Measurements from ENCODE around the gene CIZ1.
"Not testable (repeated sequence)": the region's sequence is repeated elsewhere in the genome, so short reads cannot be mapped to it uniquely, and the experiment has no call there.

The CIZ1 gene

GRCh38 chr9:128149001-128149701 is 42.2 kb downstream of the CIZ1 start, which contains the start of gene LCN2:
TSS of gene LCN2 (plus strand) at chr9:128149453. CDS start at chr9:128149526, 73 bp downstream.
- no peak for DNase-seq (ENCODE audit: low read depth in 4 of 4, low spot score in 1 of 4)

DNA sequence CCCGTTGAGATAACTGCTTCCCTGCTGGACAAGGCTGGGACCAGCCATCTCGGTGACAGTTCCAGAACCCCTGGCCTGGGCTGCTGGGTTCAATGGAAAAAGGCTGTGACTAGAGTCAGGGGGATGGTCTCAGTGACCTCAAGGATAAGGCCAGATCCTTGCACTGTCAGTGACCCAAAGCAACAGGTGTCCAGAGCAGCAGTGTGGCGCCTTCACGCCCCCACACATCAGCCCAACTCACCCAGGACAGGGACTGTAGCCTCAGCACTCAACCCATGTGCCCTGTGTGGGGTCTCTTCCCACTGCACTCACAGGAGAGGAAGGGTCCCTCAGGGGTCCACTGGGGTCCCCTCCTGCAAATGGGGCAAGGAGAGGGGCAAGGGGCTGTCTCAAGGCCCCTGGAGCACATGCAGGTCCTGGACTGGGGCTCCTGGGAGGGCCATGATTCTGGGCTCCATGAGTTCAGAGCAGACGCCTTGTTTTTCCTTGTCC is 42.8 kb downstream of the CIZ1 start:
- no peak for DNase-seq (ENCODE audit: low read depth in 4 of 4, low spot score in 1 of 4)

DNA sequence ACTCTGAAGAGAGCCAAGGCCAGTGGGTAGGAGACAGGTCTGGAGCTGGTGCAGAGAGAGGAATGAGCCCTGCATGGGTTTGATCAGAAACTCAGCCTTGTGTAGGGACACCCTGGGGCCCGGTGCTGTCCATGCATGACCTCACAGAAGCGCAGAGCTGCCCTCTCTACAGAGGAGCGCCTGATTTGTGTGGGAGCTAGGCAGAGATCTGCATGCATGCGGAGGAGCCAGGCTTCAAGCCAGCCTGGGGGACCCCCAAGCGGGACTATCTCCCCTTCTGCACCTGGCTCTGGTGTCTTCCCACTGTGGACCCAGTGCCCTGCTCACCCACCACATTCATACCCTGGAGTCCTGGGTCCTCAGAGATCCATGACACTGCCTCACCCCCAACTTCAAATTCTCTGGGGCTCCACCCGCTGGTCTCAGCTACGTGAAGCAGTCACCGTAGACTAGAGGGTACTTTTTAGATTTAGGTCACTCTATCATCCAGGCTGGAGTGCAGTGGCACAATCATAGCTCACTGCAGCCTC is 44.7 kb downstream of the CIZ1 start:
- DNase-seq (ENCODE audit: low read depth in 4 of 4, low spot score in 1 of 4) = no peak

DNA sequence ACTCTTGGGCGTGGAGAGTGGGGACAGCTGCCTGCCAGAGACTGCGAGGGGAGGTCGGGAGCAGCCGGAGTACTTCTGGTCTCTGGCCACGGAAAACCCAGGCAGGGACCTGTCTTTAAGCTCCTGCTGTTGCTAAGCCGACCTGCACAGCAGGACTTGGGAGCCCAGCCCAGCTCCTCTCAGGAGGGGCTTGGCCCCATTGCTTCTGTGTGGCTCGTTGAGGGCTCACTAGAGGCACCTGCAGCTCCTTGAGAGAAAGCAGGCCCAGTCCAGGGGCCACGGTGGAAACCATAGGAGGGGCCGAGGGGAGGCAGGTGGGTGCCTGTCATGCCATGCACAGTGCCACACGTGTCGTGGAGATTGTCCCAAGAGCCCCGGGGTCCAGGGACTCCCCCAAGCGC is 45.4 kb downstream of the CIZ1 start:
- DNase-seq (ENCODE audit: low read depth in 4 of 4, low spot score in 1 of 4) = no peak

DNA sequence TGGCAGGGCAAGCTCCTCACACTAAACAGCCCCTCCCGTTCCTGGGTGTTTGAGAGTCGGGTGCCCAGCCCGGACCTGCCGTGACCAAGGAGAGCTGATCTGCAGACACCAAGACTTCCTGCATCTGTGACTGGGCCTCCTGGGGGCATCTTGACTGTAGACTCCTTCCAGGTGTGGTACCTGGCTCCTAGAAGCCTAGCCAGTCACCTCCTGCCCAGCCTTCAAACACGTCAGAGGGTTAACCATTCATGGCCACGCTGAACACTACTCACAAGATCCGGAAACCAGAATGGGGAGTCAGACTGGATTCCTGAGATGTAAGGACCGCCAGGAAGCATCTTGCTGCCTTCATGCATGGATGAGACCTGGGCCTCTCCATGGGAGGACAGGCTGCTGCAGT is 45.8 kb downstream of the CIZ1 start:
- no peak for DNase-seq (ENCODE audit: low read depth in 4 of 4, low spot score in 1 of 4)

DNA sequence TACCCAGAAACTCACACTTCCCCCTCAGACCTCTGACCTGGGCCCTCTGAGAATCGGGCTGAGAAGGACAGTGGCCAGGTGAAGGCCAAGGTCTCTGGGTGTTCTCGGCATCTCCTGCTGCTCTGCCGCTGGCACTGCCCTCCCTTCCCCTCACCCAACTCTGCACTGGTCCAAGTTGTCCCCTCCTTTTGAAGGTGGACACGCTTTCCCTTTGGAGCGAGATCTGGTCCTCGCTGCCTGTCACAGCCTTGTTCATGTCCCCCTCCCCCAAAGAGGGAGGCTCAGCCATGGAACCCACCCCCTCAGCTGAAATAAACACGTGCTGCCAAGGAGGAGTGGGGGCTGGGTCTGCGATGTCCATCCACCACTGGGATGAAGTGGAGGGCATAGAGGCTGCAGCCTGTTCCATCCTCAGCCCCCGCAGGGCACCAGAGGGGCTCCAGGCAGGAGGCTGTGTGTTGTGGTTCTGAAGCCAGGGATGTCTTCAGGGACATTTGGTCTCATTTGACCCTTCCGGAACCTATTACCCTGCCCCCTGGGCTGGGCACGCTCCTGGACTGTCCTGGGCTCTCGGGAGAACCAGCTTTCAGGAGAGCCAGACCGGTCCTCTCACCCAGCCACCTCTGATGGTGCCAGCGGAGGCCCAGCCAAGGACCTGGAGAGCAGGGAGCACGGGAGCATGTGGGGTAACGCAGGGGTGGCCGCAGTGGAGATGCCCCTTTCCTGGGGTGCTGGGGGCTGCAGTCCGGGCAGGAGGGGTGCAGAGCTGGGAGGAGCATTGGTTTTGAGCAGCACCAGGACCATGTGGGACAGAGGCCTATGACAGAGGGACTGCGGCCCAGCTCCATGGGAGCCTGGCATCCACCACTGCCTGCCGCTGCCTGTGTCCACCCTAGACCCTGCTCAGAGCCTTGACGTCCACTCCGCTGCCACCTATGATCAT is 46.9 kb downstream of the CIZ1 start:
- no peak for DNase-seq (ENCODE audit: low read depth in 4 of 4, low spot score in 1 of 4)

DNA sequence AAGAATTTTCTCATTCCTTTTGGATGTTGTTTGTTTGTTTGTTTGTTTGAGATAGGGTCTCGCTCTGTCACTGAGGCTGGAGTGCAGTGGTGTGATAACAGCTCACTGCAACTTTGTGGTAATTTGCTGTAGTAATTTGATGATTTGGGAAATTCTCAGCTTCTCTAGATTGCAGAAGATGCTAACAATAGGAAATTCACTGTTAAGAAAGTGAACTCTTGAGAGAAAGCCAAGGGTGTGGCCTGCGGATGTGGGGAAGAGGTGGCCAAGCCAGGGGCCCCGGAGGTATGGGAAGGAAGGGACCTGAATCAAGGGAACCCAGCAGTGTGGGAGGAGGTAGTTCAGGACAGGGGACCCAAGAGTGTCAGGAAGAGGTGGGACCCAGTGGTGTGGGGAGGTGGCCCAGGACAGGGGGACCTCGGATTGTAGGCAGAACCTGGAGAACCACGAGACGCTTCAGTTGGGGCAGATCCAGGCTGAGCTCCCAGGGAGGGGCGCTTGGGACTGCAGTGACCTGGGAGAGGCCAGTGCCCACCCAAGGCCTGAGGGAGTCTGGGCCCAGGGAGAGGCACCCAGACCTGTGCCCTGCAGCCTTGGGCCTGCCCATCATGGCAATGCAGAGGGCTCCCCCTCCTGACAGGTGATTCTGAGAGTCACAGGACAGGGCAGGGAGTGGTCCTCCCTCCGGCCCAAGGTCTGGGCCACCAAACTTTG is 47.7 kb downstream of the CIZ1 start:
- no peak for DNase-seq (ENCODE audit: low read depth in 4 of 4, low spot score in 1 of 4)

DNA sequence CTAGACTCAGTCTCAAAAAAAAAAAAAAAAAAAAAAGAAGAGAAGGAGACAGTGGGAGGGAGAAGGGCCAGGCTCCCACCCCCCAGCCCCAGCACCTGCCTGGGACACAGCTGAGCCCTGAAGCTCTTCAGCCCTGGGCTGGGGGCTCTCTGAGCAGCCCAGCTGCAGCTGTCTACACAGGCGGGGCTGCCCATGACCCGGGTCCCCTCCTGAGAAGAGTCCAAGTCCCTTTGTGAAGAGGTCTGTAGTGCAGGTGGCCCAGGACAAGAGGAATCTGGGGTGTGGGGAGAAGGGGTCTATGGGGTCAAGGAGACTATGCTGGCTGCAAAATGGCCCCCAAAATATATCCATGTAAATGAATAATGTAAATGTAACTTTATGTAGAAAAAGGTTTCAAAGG is 48.8 kb downstream of the CIZ1 start:
- DNase-seq (ENCODE audit: low read depth in 4 of 4, low spot score in 1 of 4) = no peak

GRCh38 chr9:128142061-128142460 is 49.3 kb downstream of the CIZ1 start:
- DNase-seq (ENCODE audit: low read depth in 4 of 4, low spot score in 1 of 4) = no peak

DNA sequence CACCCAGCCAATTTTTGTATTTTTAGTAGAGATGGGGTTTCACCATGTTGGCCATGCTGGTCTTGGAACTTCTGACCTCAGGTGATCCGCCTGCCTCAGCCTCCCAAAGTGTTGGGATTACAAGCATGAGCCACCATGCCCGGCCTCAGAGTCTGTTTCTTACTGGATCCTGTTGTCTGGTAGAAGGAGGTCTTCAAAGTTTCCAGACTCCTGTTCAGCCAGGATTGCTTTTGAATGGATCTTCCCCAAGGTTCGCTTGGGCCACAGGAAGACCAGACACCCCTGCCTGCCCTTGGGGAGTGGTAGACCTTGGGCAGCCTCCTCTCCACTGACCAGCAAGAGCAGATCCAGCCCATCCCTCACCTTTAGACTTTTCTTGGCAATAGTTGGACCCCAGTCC is 49.8 kb downstream of the CIZ1 start:
- DNase-seq (ENCODE audit: low read depth in 4 of 4, low spot score in 1 of 4) = no peak

- no peak for DNase-seq (ENCODE audit: low read depth in 4 of 4, low spot score in 1 of 4)
Observed at GRCh38 chr9:128139621-128140020, 51.8 kb downstream of the CIZ1 start.

- no peak for DNase-seq (ENCODE audit: low read depth in 4 of 4, low spot score in 1 of 4)
Observed at GRCh38 chr9:128138001-128138400, 53.4 kb downstream of the CIZ1 start.

DNA sequence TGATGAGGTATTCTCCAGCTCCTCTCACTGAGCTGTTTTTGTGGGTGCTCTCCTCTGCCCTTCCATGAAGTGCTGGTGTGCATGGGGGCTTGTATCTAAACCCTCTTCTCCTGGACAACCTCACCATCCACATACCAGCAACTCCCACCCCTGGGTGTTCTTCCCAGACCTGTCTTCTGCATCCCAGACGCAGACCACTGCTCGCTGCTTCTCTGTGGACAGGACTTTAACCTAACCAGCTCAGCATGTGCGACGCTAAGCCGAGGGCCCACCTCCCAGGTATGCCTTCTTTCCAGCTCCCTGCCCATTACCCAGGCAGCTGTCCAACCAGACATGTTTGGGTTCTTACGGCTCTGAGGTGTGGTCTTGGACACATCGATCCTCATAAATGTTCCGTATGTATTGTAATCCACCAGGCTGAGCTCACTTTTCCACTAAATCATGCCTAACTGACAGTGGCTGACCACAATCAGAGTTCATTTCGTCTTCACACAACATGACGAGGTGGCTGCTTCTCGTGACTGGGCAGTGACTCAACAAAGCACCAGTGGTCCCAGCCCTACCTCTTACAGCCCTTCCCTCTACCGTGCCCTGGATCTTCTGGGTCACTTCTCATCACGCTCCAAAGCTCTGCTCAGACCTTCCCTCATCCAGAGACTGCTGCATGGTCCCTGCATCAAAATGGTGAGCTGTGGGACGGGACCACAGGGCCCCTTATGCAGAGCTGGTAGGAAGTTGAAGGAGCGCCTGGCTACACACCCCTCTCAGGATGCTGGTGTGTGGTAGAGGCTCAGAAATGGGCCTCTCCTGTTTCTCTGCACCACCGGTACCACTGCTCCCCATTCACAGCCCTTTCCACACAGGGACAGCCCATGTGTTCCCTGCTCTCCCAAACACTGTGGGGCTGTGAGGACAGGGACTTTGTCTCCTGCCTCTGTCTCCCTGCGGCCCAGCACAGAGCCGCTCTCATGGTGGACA is 54.3 kb downstream of the CIZ1 start:
- DNase-seq (ENCODE audit: low read depth in 4 of 4, low spot score in 1 of 4) = no peak

- DNase-seq (ENCODE audit: low read depth in 4 of 4, low spot score in 1 of 4) = not testable (repeated sequence)
Observed at GRCh38 chr9:128135561-128135960, 55.8 kb downstream of the CIZ1 start.

GRCh38 chr9:128132139-128132538 is 59.2 kb downstream of the CIZ1 start:
- not testable (repeated sequence) for DNase-seq (ENCODE audit: low read depth in 4 of 4, low spot score in 1 of 4)

- DNase-seq (ENCODE audit: low read depth in 4 of 4, low spot score in 1 of 4) = not testable (repeated sequence)
Observed at GRCh38 chr9:128131346-128131745, 60.0 kb downstream of the CIZ1 start.

DNA sequence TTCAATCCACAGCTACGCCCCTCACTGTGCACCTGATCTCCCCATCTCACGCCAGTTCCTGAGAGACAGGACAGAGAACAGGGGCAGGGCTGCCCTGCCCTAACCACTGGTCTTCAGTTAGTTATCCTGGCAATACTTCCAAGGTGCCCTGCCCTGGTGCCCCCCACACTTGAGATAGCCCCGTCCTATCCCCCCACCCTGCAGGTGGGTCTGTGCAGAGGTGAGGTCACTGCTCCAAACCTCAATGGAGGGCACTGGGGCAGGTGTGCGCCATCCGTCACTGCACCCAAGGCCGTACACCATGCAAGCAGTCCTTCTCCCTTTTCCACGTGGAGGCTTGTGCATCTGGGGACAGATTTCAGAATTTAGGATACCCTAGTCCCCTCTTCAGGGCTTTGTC is 60.7 kb downstream of the CIZ1 start:
- not testable (repeated sequence) for DNase-seq (ENCODE audit: low read depth in 4 of 4, low spot score in 1 of 4)

DNA sequence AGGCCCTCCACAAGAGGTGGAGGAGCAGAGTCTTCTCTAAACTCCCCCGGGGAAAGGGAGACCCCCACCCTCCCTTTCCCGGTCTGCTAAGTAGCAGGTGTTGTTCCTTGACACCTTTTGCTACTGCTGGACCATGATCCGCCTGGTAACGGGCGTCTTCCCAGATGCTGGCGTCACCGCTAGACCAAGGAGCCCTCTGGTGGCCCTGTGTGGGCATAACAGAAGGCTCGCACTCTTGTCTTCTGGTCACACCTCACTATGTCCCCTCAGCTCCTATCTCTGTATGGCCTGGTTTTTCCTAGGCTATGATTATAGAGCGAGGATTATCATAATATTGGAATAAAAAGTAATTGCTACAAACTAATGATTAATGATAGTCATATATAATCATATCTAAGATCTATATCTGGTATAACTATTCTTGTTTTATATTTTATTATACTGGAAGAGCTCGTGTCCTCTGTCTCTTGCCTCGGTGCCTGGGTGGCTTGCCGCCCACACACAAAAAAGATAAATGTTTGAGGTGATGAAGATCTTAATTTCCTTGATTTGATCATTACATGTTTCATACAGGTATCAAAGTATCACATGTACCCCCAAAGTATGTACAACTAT is 61.3 kb downstream of the CIZ1 start:
- peak in 1 of 4 experiments; percentile 23 for DNase-seq (ENCODE audit: low read depth in 4 of 4, low spot score in 1 of 4)

- DNase-seq (ENCODE audit: low read depth in 4 of 4, low spot score in 1 of 4) = no peak
Observed at GRCh38 chr9:128128836-128129590, 62.4 kb downstream of the CIZ1 start.

Measured in stimulated activated CD4-positive, alpha-beta T cell treated with anti-CD3 and anti-CD28 coated beads, Interleukin-1b, Interleukin-23, amount 100 ng/mL, for 24 hours (primary cell).